IPS-18a (cell line): Measurements from ENCODE around the gene COL5A1.
"Not testable (repeated sequence)": the region's sequence is repeated elsewhere in the genome, so short reads cannot be mapped to it uniquely, and the experiment has no call there.

Experiments used
- H3K27ac ChIP-seq: one replicate; pipeline ENCODE4 v1.5.1; 2013; ENCODE audit warnings: low read length
- H3K27me3 ChIP-seq: one replicate; pipeline ENCODE4 v1.6.1; 2013; ENCODE audit warnings: mild to moderate bottlenecking, low read length; ENCODE audit not compliant: control insufficient read depth, insufficient read depth
- H3K36me3 ChIP-seq: one replicate; pipeline ENCODE4 v1.6.1; 2013; ENCODE audit warnings: low read depth, low read length; ENCODE audit not compliant: control insufficient read depth
- H3K4me1 ChIP-seq: one replicate; pipeline ENCODE4 v1.6.1; 2013; ENCODE audit warnings: low read depth, low read length; ENCODE audit not compliant: control insufficient read depth
- H3K4me3 ChIP-seq: one replicate; pipeline ENCODE4 v1.5.1; 2013; ENCODE audit warnings: low read length
- H3K9ac ChIP-seq: one replicate; pipeline ENCODE4 v1.6.1; 2013; ENCODE audit warnings: mild to moderate bottlenecking, low read length, moderate library complexity
- H3K9me3 ChIP-seq: one replicate; pipeline ENCODE4 v1.6.1; 2013; ENCODE audit warnings: low read depth, low read length; ENCODE audit not compliant: control insufficient read depth

COL5A1 gene

DNA sequence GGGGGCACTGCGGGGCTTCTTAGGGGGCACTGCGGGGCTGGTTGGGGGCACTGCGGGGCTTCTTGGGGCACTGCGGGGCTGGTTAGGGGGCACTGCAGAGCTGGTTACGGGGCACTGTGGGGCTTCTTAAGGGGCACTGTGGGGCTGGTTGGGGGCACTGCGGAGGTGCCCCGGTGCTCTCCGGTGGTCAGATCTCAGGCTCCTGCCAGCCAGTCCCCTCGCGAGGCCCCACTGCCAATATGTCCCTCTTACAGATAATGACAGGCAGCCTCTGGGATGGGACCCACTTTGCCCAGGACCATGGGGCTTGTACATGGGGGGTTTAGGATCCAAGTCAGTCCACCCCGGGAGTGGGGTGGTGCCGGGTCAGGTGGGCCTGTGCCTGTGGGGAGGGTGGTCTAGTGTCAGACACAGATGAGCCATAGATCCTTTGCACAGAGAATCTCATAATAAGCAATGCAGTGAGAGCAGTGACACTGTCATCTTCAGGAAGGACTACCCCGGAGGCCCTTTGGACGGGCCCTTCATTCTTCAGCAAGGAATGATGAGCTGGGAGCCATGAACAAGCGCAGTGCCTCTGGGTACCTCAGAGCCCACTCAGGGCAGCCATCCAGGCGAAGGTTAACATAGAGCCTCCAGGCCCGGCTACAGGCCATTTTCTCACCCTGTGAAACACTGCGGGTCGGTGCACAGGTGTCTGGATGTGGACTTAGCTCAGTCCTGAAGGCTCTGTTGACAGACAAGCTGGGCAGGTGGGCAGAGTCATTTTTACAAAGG lies 38.2 kb downstream of the COL5A1 start:
- no peaks in the 10 kb centered on the region for H3K4me1 ChIP-seq
- H3K27ac ChIP-seq = no peak overlapping the region
- H3K9me3 ChIP-seq = no peaks in the 10 kb centered on the region
- H3K36me3 ChIP-seq = no peaks in the 10 kb centered on the region
- no peak overlapping the region for H3K4me3 ChIP-seq
- H3K9ac ChIP-seq = no peak overlapping the region
- H3K27me3 ChIP-seq = no peaks in the 10 kb centered on the region

- Histone ChIP-seq H3K4me3 (no peak overlapping the region), H3K27ac (no peak overlapping the region), H3K9ac (no peak overlapping the region)
These were observed 38.9 kb downstream of the COL5A1 start for GRCh38 chr9:134680393-134681060.

GRCh38 chr9:134681061-134681661 lies 39.6 kb downstream of the COL5A1 start:
- H3K27me3 ChIP-seq = no peaks in the 10 kb centered on the region
- no peak overlapping the region for H3K27ac ChIP-seq
- no peaks in the 10 kb centered on the region for H3K4me1 ChIP-seq
- H3K4me3 ChIP-seq = no peak overlapping the region
- peaks cover 5% of the 10 kb centered on the region for H3K9me3 ChIP-seq
- no peak overlapping the region for H3K9ac ChIP-seq
- H3K36me3 ChIP-seq = no peaks in the 10 kb centered on the region

More at GRCh38 chr9:134680393-134681060, 38.9 kb downstream of the COL5A1 start:
- peaks cover 5% of the 10 kb centered on the region for H3K9me3 ChIP-seq
- H3K27me3 ChIP-seq = no peaks in the 10 kb centered on the region
- H3K36me3 ChIP-seq = no peaks in the 10 kb centered on the region
- no peaks in the 10 kb centered on the region for H3K4me1 ChIP-seq

DNA sequence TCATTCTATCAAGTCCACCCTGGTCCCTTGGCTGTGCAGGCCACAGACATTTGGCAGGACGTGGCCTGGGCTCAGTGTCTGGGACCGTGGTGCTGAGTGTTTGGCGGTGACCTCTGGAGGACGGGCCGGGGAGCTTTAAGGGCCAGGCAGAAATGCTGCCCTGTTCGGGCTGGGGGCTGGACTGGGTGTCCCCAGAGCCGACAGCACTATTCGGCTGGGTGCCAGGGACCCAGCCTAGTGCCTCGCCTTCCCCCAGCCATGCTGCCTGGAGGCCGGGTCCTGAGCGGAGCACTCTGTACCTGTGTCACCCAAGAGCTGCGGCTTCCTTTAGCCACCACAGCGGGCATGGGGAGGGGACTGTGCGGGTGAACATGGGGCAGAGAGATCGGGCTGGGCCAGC lies 40.4 kb downstream of the COL5A1 start:
- H3K9me3 ChIP-seq = peaks cover 5% of the 10 kb centered on the region
- H3K36me3 ChIP-seq = no peaks in the 10 kb centered on the region
- no peak overlapping the region for H3K4me3 ChIP-seq
- H3K27me3 ChIP-seq = no peaks in the 10 kb centered on the region
- H3K27ac ChIP-seq = no peak overlapping the region
- no peaks in the 10 kb centered on the region for H3K4me1 ChIP-seq
- H3K9ac ChIP-seq = no peak overlapping the region

DNA sequence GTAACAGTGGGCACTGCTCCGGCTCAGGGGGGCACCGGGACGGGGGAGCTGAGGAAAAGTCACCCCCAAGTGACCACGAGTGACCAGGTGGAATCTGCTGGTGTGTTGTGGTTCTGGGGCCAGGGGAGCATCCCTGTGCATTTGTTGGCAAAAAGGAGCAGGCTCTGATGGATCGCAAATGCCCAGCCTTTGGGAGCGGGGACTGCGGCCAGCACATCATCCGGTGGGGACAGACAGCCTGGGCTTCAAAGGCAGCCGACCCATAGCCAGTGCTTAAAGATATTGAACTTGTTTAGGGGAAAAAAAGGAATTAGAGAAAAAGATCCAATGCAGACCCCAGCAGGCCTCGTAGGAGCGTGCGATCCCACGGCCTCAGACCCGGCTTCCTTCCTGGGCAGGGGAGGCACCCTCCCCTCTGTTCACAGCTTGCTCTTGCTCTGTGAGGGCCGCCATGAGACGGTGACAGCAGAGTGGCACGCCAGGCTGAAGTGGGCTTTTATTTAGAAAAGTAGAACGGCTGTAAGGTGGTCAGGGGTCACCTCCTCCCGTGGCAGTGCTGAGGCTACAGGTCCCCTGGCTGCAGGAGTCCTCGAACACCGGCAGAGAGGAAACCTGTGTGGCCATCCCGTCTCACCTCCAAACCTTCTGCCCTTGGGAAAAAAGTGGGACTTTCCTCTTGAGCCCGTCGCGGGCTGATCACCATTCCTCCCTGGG lies 41.2 kb downstream of the COL5A1 start:
- H3K9ac ChIP-seq = no peak overlapping the region

GRCh38 chr9:134683714-134684374 lies 42.2 kb downstream of the COL5A1 start:
- Histone ChIP-seq H3K27ac (no peak overlapping the region), H3K9me3 (peaks cover 5% of the 10 kb centered on the region), H3K4me3 (no peak overlapping the region), H3K27me3 (no peaks in the 10 kb centered on the region), H3K9ac (no peak overlapping the region), H3K4me1 (no peaks in the 10 kb centered on the region), H3K36me3 (no peaks in the 10 kb centered on the region)

More for the DNA sequence above, 41.2 kb downstream of the COL5A1 start:
- Histone ChIP-seq H3K4me3 (no peak overlapping the region), H3K27ac (no peak overlapping the region), H3K27me3 (no peaks in the 10 kb centered on the region), H3K36me3 (no peaks in the 10 kb centered on the region), H3K9me3 (peaks cover 5% of the 10 kb centered on the region), H3K4me1 (no peaks in the 10 kb centered on the region)

- no peak overlapping the region for H3K27ac ChIP-seq
- no peaks in the 10 kb centered on the region for H3K4me1 ChIP-seq
- H3K9me3 ChIP-seq = peaks cover 5% of the 10 kb centered on the region
- no peak overlapping the region for H3K9ac ChIP-seq
- H3K27me3 ChIP-seq = no peaks in the 10 kb centered on the region
- H3K4me3 ChIP-seq = no peak overlapping the region
- H3K36me3 ChIP-seq = no peaks in the 10 kb centered on the region
These were observed 42.7 kb downstream of the COL5A1 start for GRCh38 chr9:134684375-134684723.

GRCh38 chr9:134684941-134685340 lies 43.3 kb downstream of the COL5A1 start:
- not testable (repeated sequence) for H3K9me3 ChIP-seq, H3K4me1 ChIP-seq, H3K36me3 ChIP-seq, H3K4me3 ChIP-seq, H3K9ac ChIP-seq, H3K27ac ChIP-seq, H3K27me3 ChIP-seq

DNA sequence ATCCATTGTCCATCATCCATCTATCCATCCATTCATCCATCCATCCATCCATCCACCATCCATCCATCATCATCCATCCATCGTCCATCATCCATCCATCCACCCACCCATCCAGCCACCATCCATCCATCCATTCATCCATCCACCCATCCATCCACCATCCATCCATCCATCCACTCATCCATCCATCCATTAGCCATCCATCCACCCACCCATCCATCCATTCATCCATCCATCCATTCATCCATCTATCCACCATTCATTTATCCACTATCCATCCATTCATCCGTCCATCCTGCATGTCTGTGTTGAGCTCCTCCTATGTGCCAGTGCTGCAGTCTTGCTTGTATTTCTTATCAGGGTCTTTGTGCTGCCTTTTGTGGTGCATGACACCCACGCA lies 44.2 kb downstream of the COL5A1 start:
- H3K4me1 ChIP-seq = no peaks in the 10 kb centered on the region
- no peak overlapping the region for H3K9ac ChIP-seq
- H3K4me3 ChIP-seq = no peak overlapping the region
- H3K27me3 ChIP-seq = no peaks in the 10 kb centered on the region
- no peak overlapping the region for H3K27ac ChIP-seq
- peaks cover 5% of the 10 kb centered on the region for H3K9me3 ChIP-seq
- no peaks in the 10 kb centered on the region for H3K36me3 ChIP-seq

DNA sequence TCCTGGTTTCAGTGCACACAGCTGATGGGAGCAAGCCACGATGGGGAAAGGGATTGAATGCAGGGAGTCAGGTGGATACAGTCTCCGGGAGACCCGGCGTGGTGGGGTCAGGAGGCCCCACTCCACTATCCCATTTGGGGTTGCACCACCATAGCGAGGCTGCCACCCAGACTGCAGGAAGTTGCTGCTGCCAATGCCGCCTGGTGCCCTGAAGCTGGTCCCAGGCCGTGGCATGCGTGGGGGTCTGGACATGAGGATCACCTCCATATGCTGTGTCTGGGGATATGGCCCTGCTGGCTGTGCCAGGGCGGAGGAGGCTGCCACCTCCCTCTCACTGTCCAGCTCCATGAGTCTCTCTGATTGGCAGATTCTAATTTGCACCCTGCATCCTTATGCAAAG lies 45.3 kb downstream of the COL5A1 start:
- Histone ChIP-seq H3K9ac (no peak overlapping the region), H3K36me3 (no peaks in the 10 kb centered on the region), H3K9me3 (peaks cover 5% of the 10 kb centered on the region), H3K4me3 (no peak overlapping the region), H3K4me1 (no peaks in the 10 kb centered on the region), H3K27ac (no peak overlapping the region), H3K27me3 (no peaks in the 10 kb centered on the region)

GRCh38 chr9:134687556-134687955 lies 46.0 kb downstream of the COL5A1 start:
- no peaks in the 10 kb centered on the region for H3K36me3 ChIP-seq
- no peak overlapping the region for H3K9ac ChIP-seq
- peaks cover 5% of the 10 kb centered on the region for H3K9me3 ChIP-seq
- H3K27me3 ChIP-seq = no peaks in the 10 kb centered on the region
- no peak overlapping the region for H3K4me3 ChIP-seq
- H3K4me1 ChIP-seq = no peaks in the 10 kb centered on the region
- no peak overlapping the region for H3K27ac ChIP-seq
